ENCODE results near the gene PCA3.

PCA3 gene

GRCh38 chr9:76789840-76790239 lies 25.6 kb downstream of the PCA3 start:
- DNase-seq (ENCODE audit: low read depth, low spot score): no peak
- in situ Hi-C loops (cut with HindIII; ENCODE audit: low sequenced_read_pairs): no loop called here
- no peak for TF ChIP-seq CTCF (IDR thresholded peaks at IDR 0.05; ENCODE audit: low read depth, low read length)
- H3K4me3 ChIP-seq (ENCODE audit: low read depth, low read length): no peak overlapping the region

GRCh38 chr9:76793784-76794431 lies 29.7 kb downstream of the PCA3 start:
- no peak for TF ChIP-seq CTCF (IDR thresholded peaks at IDR 0.05; ENCODE audit: low read depth, low read length)
- no peak for DNase-seq (ENCODE audit: low read depth, low spot score)
- H3K4me3 ChIP-seq (ENCODE audit: low read depth, low read length): no peak overlapping the region
- in situ Hi-C loops (cut with HindIII; ENCODE audit: low sequenced_read_pairs): no loop called here

GRCh38 chr9:76796296-76796695 lies 32.1 kb downstream of the PCA3 start:
- in situ Hi-C loops (cut with HindIII; ENCODE audit: low sequenced_read_pairs): no loop called here
- TF ChIP-seq CTCF (IDR thresholded peaks at IDR 0.05; ENCODE audit: low read depth, low read length): no peak
- no peak for DNase-seq (ENCODE audit: low read depth, low spot score)
- H3K4me3 ChIP-seq (ENCODE audit: low read depth, low read length): no peak overlapping the region

GRCh38 chr9:76798527-76798926 lies 34.3 kb downstream of the PCA3 start:
- in situ Hi-C loops (cut with HindIII; ENCODE audit: low sequenced_read_pairs): no loop called here
- H3K4me3 ChIP-seq (ENCODE audit: low read depth, low read length): no peak overlapping the region
- DNase-seq (ENCODE audit: low read depth, low spot score): no peak
- no peak for TF ChIP-seq CTCF (IDR thresholded peaks at IDR 0.05; ENCODE audit: low read depth, low read length)

GRCh38 chr9:76799473-76799872 lies 35.2 kb downstream of the PCA3 start:
- no peak for TF ChIP-seq CTCF (IDR thresholded peaks at IDR 0.05; ENCODE audit: low read depth, low read length)
- no peak overlapping the region for H3K4me3 ChIP-seq (ENCODE audit: low read depth, low read length)
- in situ Hi-C loops (cut with HindIII; ENCODE audit: low sequenced_read_pairs): no loop called here
- no peak for DNase-seq (ENCODE audit: low read depth, low spot score)

- no peak for TF ChIP-seq CTCF (IDR thresholded peaks at IDR 0.05; ENCODE audit: low read depth, low read length)
- in situ Hi-C loops (cut with HindIII; ENCODE audit: low sequenced_read_pairs): no loop called here
- no peak overlapping the region for H3K4me3 ChIP-seq (ENCODE audit: low read depth, low read length)
- DNase-seq (ENCODE audit: low read depth, low spot score): no peak
Measured at GRCh38 chr9:76800901-76801300, 36.7 kb downstream of the PCA3 start.

All from astrocyte of the spinal cord (primary cell).